ENCODE data around the gene KDM5C. TPM values are rescaled to one million over a fixed set of nuclear protein-coding genes. Genes with fewer than 3 reads are reported as not detected.

Gene KDM5C
- total RNA-seq, 1 donor from 2014 or later, result 75.2 TPM

GRCh38 chrX:53190363-53190960, 34.5 kb downstream of the KDM5C start:
- TF ChIP-seq CTCF (IDR thresholded peaks at IDR 0.05), result peak; percentile 34
- no peaks in the 10 kb centered on the region for H3K27me3 Mint-ChIP-seq (ENCODE audit: low read depth)
- no peak overlapping the region for H3K27ac Mint-ChIP-seq (ENCODE audit: unreplicated experiment)
- DNase-seq (ENCODE audit: low spot score), result no peak
- peaks cover 9% of the 10 kb centered on the region for H3K36me3 Mint-ChIP-seq (ENCODE audit: low read depth)
- no peak overlapping the region for H3K4me3 Mint-ChIP-seq (ENCODE audit: unreplicated experiment)
- peaks cover 13% of the 10 kb centered on the region for H3K9me3 Mint-ChIP-seq (ENCODE audit: low read depth)
- H3K4me1 Mint-ChIP-seq (ENCODE audit: low read depth), result no peaks in the 10 kb centered on the region

GRCh38 chrX:53188763-53189162, 36.2 kb downstream of the KDM5C start:
- no peak for TF ChIP-seq CTCF (IDR thresholded peaks at IDR 0.05)
- H3K9me3 Mint-ChIP-seq (ENCODE audit: low read depth), result peaks cover 27% of the 10 kb centered on the region
- H3K27me3 Mint-ChIP-seq (ENCODE audit: low read depth), result no peaks in the 10 kb centered on the region
- H3K27ac Mint-ChIP-seq (ENCODE audit: unreplicated experiment), result no peak overlapping the region
- peaks cover 8% of the 10 kb centered on the region for H3K4me1 Mint-ChIP-seq (ENCODE audit: low read depth)
- peaks cover 2% of the 10 kb centered on the region for H3K36me3 Mint-ChIP-seq (ENCODE audit: low read depth)
- no peak overlapping the region for H3K4me3 Mint-ChIP-seq (ENCODE audit: unreplicated experiment)
- no peak for DNase-seq (ENCODE audit: low spot score)

- Mint-ChIP-seq H3K4me3 (ENCODE audit: unreplicated experiment) (no peak overlapping the region), H3K27me3 (ENCODE audit: low read depth) (no peaks in the 10 kb centered on the region), H3K4me1 (ENCODE audit: low read depth) (peaks cover 8% of the 10 kb centered on the region), H3K9me3 (ENCODE audit: low read depth) (peaks cover 28% of the 10 kb centered on the region), H3K36me3 (ENCODE audit: low read depth) (no peaks in the 10 kb centered on the region), H3K27ac (ENCODE audit: unreplicated experiment) (no peak overlapping the region)
- no peak for TF ChIP-seq CTCF (IDR thresholded peaks at IDR 0.05)
- DNase-seq (ENCODE audit: low spot score), result no peak
Measured at GRCh38 chrX:53186351-53186750, 38.7 kb downstream of the KDM5C start.

GRCh38 chrX:53184836-53185235, 40.2 kb downstream of the KDM5C start:
- H3K9me3 Mint-ChIP-seq (ENCODE audit: low read depth), result peaks cover 33% of the 10 kb centered on the region
- H3K4me1 Mint-ChIP-seq (ENCODE audit: low read depth), result peaks cover 8% of the 10 kb centered on the region
- no peak overlapping the region for H3K4me3 Mint-ChIP-seq (ENCODE audit: unreplicated experiment)
- no peak for TF ChIP-seq CTCF (IDR thresholded peaks at IDR 0.05)
- H3K27me3 Mint-ChIP-seq (ENCODE audit: low read depth), result no peaks in the 10 kb centered on the region
- no peaks in the 10 kb centered on the region for H3K36me3 Mint-ChIP-seq (ENCODE audit: low read depth)
- no peak overlapping the region for H3K27ac Mint-ChIP-seq (ENCODE audit: unreplicated experiment)
- DNase-seq (ENCODE audit: low spot score), result no peak

GRCh38 chrX:53171356-53171755, 53.7 kb downstream of the KDM5C start:
- no peak overlapping the region for H3K27ac Mint-ChIP-seq (ENCODE audit: unreplicated experiment)
- no peak for DNase-seq (ENCODE audit: low spot score)
- peaks cover 7% of the 10 kb centered on the region for H3K9me3 Mint-ChIP-seq (ENCODE audit: low read depth)
- no peaks in the 10 kb centered on the region for H3K27me3 Mint-ChIP-seq (ENCODE audit: low read depth)
- peaks cover 4% of the 10 kb centered on the region for H3K36me3 Mint-ChIP-seq (ENCODE audit: low read depth)
- H3K4me3 Mint-ChIP-seq (ENCODE audit: unreplicated experiment), result no peak overlapping the region
- TF ChIP-seq CTCF (IDR thresholded peaks at IDR 0.05), result no peak
- no peaks in the 10 kb centered on the region for H3K4me1 Mint-ChIP-seq (ENCODE audit: low read depth)

Measured in chondrocyte (in vitro differentiated cells).